NCI-H345 treated with DMSO at 0.1 percent for 48 hours (cell line): Measurements from ENCODE around the gene HSD17B7.
A peak's percentile ranks its signal among the peaks of the same experiment; 100 is the strongest.

Experiments used
- DNase-seq: peaks from one replicate; lab custom pipeline; 2025; ENCODE audit not compliant: unreplicated experiment; lab: John Stamatoyannopoulos, UW

The HSD17B7 gene

DNA sequence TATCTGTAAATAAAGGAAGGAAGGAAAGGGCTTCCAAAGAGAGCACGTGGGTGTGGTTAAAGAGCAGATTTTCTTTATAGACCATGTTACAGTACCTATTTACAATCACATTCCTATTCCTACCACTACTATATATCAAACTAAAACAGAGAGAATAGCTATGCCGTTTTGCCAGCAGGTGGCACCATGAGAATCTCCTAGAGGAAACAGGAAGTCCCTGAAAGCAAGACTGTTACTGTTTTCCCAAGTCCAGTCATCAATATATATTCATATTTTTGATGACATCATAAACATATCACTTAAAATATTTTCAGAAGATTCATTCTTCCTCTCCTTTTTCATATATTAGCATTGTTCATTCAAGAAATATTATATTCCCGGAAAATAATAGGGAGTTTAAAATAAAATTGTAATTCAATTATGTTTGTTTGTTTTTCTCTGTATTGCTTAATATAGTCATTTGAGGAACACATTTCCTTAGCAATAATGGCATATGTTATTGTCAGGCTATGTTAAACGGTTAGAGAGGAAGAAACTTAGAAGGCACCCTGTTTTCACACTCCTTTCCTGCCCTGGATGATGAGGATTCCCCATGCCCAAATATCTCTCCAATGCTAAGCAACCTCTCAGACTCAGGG lies 63.9 kb downstream of the HSD17B7 start:
- DNase-seq, result peak; percentile 33

- no peak for DNase-seq
These were observed 65.1 kb downstream of the HSD17B7 start for GRCh38 chr1:162855461-162856150.

- DNase-seq, result no peak
These were observed 65.8 kb downstream of the HSD17B7 start for GRCh38 chr1:162856260-162856659.

DNA sequence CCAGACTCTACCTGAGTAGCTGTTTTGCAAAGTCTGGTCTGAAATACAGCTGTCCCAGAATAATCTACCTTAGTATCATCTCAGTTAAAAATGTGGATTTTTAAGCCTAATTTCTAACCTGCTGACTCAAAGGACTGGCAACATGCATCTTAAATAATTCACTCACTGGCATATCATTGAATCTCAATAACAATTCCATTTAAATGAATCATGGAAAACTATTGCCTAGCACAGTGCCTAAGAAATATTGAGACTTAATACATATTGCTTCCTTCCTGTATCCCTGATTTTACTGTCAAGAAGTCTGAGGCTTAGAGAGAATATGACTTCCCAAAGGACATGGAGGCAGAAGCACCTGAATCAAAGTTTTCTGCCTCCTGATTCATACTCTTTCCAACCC lies 67.3 kb downstream of the HSD17B7 start:
- no peak for DNase-seq

GRCh38 chr1:162859191-162859590 lies 68.7 kb downstream of the HSD17B7 start:
- no peak for DNase-seq

DNA sequence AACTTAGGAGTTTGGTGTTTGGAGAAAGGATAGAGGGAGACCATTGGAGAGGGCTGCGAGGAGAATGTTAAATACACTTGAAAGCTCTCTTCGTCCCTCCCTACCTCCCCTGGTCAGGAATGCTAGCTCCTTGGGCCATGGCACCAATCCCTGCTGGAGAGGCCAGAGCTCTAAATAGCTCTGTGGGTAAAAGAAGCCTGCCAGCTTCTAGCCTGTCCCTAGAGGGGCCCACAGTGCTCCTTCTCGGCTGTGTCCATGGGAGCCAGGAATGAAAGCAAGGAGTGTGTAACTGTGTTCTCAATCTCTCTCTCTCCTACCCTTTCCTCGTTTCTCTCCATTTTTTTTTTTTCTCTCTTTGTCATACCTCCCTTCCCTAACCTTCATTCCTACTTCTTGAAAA lies 70.6 kb downstream of the HSD17B7 start, which contains the start of gene CCDC190:
Gene CCDC190, minus strand, starts transcription at position 75 of the 400 bp plus-strand sequence. CDS start 1,529 bp downstream, outside the sequence.
- DNase-seq, result no peak

- no peak for DNase-seq
These were observed 71.1 kb downstream of the HSD17B7 start for GRCh38 chr1:162861625-162862024.
